ENCODE results near the gene PLEKHA5.

PLEKHA5 gene

GRCh38 chr12:19239102-19239501 lies 109.6 kb downstream of the PLEKHA5 start:
- no peak overlapping the region for H3K4me3 ChIP-seq
- peak overlapping the region in 1 of 2 donors; percentile 24 for H3K27ac ChIP-seq
- DNase-seq (ENCODE audit: low spot score): no peak
- no peak for TF ChIP-seq CTCF (IDR thresholded peaks at IDR 0.05)

- DNase-seq (ENCODE audit: low spot score): no peak
- Histone ChIP-seq H3K4me3 (no peak overlapping the region), H3K27ac (no peak overlapping the region)
- no peak for TF ChIP-seq CTCF (IDR thresholded peaks at IDR 0.05)
Observed at GRCh38 chr12:19239616-19240234, 110.2 kb downstream of the PLEKHA5 start.

- Histone ChIP-seq H3K4me3 (no peak overlapping the region), H3K27ac (no peak overlapping the region)
- no peak for DNase-seq (ENCODE audit: low spot score)
- no peak for TF ChIP-seq CTCF (IDR thresholded peaks at IDR 0.05)
Observed at GRCh38 chr12:19242581-19242980, 113.0 kb downstream of the PLEKHA5 start.

GRCh38 chr12:19243551-19243950 lies 114.0 kb downstream of the PLEKHA5 start:
- DNase-seq (ENCODE audit: low spot score): no peak
- peak overlapping the region in 1 of 2 donors; percentile 29 for H3K27ac ChIP-seq
- peak overlapping the region; percentile 40 for H3K4me3 ChIP-seq
- TF ChIP-seq CTCF (IDR thresholded peaks at IDR 0.05): no peak

GRCh38 chr12:19244312-19244711 lies 114.8 kb downstream of the PLEKHA5 start:
- no peak for TF ChIP-seq CTCF (IDR thresholded peaks at IDR 0.05)
- H3K4me3 ChIP-seq: no peak overlapping the region
- no peak for DNase-seq (ENCODE audit: low spot score)
- no peak overlapping the region for H3K27ac ChIP-seq

- no peak for DNase-seq (ENCODE audit: low spot score)
- no peak overlapping the region for H3K27ac ChIP-seq
- no peak for TF ChIP-seq CTCF (IDR thresholded peaks at IDR 0.05)
- H3K4me3 ChIP-seq: no peak overlapping the region
Observed at GRCh38 chr12:19245106-19245505, 115.6 kb downstream of the PLEKHA5 start.

GRCh38 chr12:19245666-19246065 lies 116.1 kb downstream of the PLEKHA5 start:
- Histone ChIP-seq H3K27ac (no peak overlapping the region), H3K4me3 (no peak overlapping the region)
- no peak for TF ChIP-seq CTCF (IDR thresholded peaks at IDR 0.05)
- no peak for DNase-seq (ENCODE audit: low spot score)

Measured in coronary artery (tissue), 2 donors.